ENCODE measurements around the gene ZNF429.

Gene ZNF429

GRCh38 chr19:21588065-21588601 is 82.7 kb downstream of the ZNF429 start:
- TF ChIP-seq, protein P1, sequence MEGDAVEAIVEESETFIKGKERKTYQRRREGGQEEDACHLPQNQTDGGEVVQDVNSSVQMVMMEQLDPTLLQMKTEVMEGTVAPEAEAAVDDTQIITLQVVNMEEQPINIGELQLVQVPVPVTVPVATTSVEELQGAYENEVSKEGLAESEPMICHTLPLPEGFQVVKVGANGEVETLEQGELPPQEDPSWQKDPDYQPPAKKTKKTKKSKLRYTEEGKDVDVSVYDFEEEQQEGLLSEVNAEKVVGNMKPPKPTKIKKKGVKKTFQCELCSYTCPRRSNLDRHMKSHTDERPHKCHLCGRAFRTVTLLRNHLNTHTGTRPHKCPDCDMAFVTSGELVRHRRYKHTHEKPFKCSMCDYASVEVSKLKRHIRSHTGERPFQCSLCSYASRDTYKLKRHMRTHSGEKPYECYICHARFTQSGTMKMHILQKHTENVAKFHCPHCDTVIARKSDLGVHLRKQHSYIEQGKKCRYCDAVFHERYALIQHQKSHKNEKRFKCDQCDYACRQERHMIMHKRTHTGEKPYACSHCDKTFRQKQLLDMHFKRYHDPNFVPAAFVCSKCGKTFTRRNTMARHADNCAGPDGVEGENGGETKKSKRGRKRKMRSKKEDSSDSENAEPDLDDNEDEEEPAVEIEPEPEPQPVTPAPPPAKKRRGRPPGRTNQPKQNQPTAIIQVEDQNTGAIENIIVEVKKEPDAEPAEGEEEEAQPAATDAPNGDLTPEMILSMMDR (IDR thresholded peaks at IDR 0.05; ENCODE audit: control insufficient read depth, extremely low read depth, insufficient read depth) = no peak
- no peak for DNase-seq (ENCODE audit: low read depth)
- no peak overlapping the region for H3K4me3 ChIP-seq (ENCODE audit: low read depth, low read length)

DNA sequence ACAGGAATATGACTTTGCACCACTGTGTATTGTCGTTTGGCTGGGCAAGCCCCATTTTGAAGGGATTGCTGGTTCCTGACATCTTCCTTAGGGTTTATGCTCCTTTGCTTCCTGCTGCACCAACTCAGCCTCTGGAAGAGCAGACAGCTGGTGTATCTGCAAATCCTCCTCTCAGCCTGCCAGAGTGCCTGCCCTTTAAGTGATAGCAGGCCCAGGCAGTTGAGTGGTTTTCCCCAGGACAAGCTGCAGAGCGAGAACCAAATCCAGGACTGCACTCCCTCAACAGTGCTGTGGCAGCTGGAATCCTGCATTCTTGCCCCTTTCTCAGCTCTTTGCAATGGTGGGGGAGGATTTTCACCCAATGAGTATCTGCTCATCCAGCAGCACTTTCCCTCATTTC is 85.5 kb downstream of the ZNF429 start:
- TF ChIP-seq, protein P1 (IDR thresholded peaks at IDR 0.05; ENCODE audit: control insufficient read depth, extremely low read depth, insufficient read depth) = no peak
- DNase-seq (ENCODE audit: low read depth) = no peak
- no peak overlapping the region for H3K4me3 ChIP-seq (ENCODE audit: low read depth, low read length)

DNA sequence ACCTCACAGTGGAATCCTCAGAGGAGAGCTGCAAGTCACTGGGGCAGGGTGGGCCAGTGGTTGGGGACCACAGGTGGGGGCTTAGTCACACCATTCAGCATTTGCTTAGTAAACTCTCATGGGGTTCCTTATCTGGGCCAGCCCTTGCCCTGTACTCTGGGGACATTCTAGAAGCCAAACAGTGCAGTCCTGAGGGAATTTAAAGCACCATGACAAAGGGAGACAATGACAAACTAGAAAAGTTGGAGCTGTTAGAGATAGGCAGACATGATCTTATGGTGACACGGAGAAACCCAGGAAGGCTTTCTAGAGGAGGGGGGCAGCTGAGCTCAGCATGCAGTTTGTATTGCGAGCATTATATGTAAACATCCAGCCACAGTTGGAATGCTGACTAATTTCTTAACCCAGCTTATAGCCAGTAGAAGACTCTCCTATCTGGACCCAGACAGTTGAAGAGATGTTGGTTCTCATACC is 87.6 kb downstream of the ZNF429 start:
- no peak overlapping the region for H3K4me3 ChIP-seq (ENCODE audit: low read depth, low read length)
- DNase-seq (ENCODE audit: low read depth) = no peak
- TF ChIP-seq, protein P1 (IDR thresholded peaks at IDR 0.05; ENCODE audit: control insufficient read depth, extremely low read depth, insufficient read depth) = no peak

GRCh38 chr19:21593502-21593901 is 88.1 kb downstream of the ZNF429 start:
- no peak overlapping the region for H3K4me3 ChIP-seq (ENCODE audit: low read depth, low read length)
- no peak for DNase-seq (ENCODE audit: low read depth)
- TF ChIP-seq, protein P1 (IDR thresholded peaks at IDR 0.05; ENCODE audit: control insufficient read depth, extremely low read depth, insufficient read depth) = no peak

GRCh38 chr19:21593934-21594820 is 88.8 kb downstream of the ZNF429 start:
- no peak overlapping the region for H3K4me3 ChIP-seq (ENCODE audit: low read depth, low read length)
- DNase-seq (ENCODE audit: low read depth) = no peak
- TF ChIP-seq, protein P1 (IDR thresholded peaks at IDR 0.05; ENCODE audit: control insufficient read depth, extremely low read depth, insufficient read depth) = no peak

DNA sequence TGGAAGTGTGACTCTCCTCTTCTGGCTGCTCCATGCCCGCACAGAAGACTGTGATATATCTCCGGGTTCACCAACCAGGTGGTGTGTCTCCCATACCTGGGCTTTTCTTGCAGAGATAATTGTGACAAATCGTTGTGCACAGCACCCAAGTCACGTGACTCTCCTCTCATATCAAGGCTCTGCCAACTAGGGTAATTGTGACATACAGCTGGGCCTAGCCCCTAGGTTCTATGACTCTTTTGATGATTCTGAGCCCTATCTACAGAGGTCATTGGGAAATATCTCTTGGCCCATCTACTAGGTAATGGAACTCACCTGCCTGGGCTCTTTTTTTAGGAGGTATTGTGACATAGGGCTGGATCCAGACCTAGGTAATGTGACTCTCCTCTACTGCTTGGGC is 89.8 kb downstream of the ZNF429 start:
- DNase-seq (ENCODE audit: low read depth) = no peak
- TF ChIP-seq, protein P1 (IDR thresholded peaks at IDR 0.05; ENCODE audit: control insufficient read depth, extremely low read depth, insufficient read depth) = no peak
- no peak overlapping the region for H3K4me3 ChIP-seq (ENCODE audit: low read depth, low read length)

Measured in LNCaP clone FGC (cell line).